ENCODE measurements around the gene WIZ. TPM values are rescaled to one million over a fixed set of nuclear protein-coding genes. Genes with fewer than 3 reads are reported as not detected.
"Not testable (repeated sequence)": the region's sequence is repeated elsewhere in the genome, so short reads cannot be mapped to it uniquely, and the experiment has no call there.

Gene WIZ
- polyA plus RNA-seq, 1 experiment = 5.8 TPM

GRCh38 chr19:15397236-15397635 is 52.5 kb downstream of the WIZ start:
- H3K27me3 ChIP-seq (ENCODE audit: control insufficient read depth, insufficient read depth, low read length) = no peaks in the 10 kb centered on the region
- no peak overlapping the region for H3K4me3 ChIP-seq (ENCODE audit: low read depth, low read length)
- ChIA-PET POLR2A (no interaction called here), CTCF (interaction anchor here (1.2 kb wide), 1 partner anchor 22 kb away, joined by 3 read pairs; the partner anchor contains the start of gene AKAP8L)
- no peak for TF ChIP-seq CTCF (IDR thresholded peaks at IDR 0.05; ENCODE audit: low read depth, low read length)
- H3K9me3 ChIP-seq (ENCODE audit: control insufficient read depth, insufficient read depth, low read length) = no peaks in the 10 kb centered on the region; the same call in 1 of the 2 replicates
- no peak for DNase-seq (ENCODE audit: low read depth, low spot score)
- no peak overlapping the region for H3K27ac ChIP-seq (ENCODE audit: low read depth, low read length)

- no peaks in the 10 kb centered on the region for H3K27me3 ChIP-seq (ENCODE audit: control insufficient read depth, insufficient read depth, low read length)
- H3K4me3 ChIP-seq (ENCODE audit: low read depth, low read length) = no peak overlapping the region
- ChIA-PET POLR2A (no interaction called here), CTCF (no interaction called here)
- TF ChIP-seq CTCF (IDR thresholded peaks at IDR 0.05; ENCODE audit: low read depth, low read length) = no peak
- H3K27ac ChIP-seq (ENCODE audit: low read depth, low read length) = no peak overlapping the region
- no peak for DNase-seq (ENCODE audit: low read depth, low spot score)
- no peaks in the 10 kb centered on the region; the same call in 1 of the 2 replicates for H3K9me3 ChIP-seq (ENCODE audit: control insufficient read depth, insufficient read depth, low read length)
These were observed 53.3 kb downstream of the WIZ start for GRCh38 chr19:15396436-15396835.

GRCh38 chr19:15395251-15395650 is 54.5 kb downstream of the WIZ start:
- POLR2A ChIA-PET; CTCF ChIA-PET; H3K4me3 ChIP-seq (ENCODE audit: low read depth, low read length); H3K9me3 ChIP-seq (ENCODE audit: control insufficient read depth, insufficient read depth, low read length); H3K27ac ChIP-seq (ENCODE audit: low read depth, low read length); H3K27me3 ChIP-seq (ENCODE audit: control insufficient read depth, insufficient read depth, low read length); DNase-seq (ENCODE audit: low read depth, low spot score): not testable (repeated sequence)

- ChIA-PET POLR2A (interaction anchor here (0.7 to 1.0 kb wide), 3 partner anchors 15 to 42 kb away, joined by 3 to 4 read pairs (median 3); partner anchors contain the start of gene AKAP8), CTCF (interaction anchor here (0.6 kb wide), 1 partner anchor 16 kb away, joined by 4 read pairs; no protein-coding TSS in a partner anchor)
- H3K9me3 ChIP-seq (ENCODE audit: control insufficient read depth, insufficient read depth, low read length) = no peaks in the 10 kb centered on the region
- H3K27ac ChIP-seq (ENCODE audit: low read depth, low read length) = no peak overlapping the region
- no peak for DNase-seq (ENCODE audit: low read depth, low spot score)
- TF ChIP-seq CTCF (IDR thresholded peaks at IDR 0.05; ENCODE audit: low read depth, low read length) = no peak
- H3K27me3 ChIP-seq (ENCODE audit: control insufficient read depth, insufficient read depth, low read length) = no peaks in the 10 kb centered on the region
- H3K4me3 ChIP-seq (ENCODE audit: low read depth, low read length) = no peak overlapping the region
These were observed 55.3 kb downstream of the WIZ start for GRCh38 chr19:15394426-15394825.

GRCh38 chr19:15393963-15394362 is 55.8 kb downstream of the WIZ start:
- no peak overlapping the region for H3K27ac ChIP-seq (ENCODE audit: low read depth, low read length)
- CTCF ChIA-PET = interaction anchor here (0.6 kb wide), 1 partner anchor 16 kb away, joined by 4 read pairs; no protein-coding TSS in a partner anchor
- DNase-seq (ENCODE audit: low read depth, low spot score) = no peak
- no peaks in the 10 kb centered on the region for H3K27me3 ChIP-seq (ENCODE audit: control insufficient read depth, insufficient read depth, low read length)
- TF ChIP-seq CTCF (IDR thresholded peaks at IDR 0.05; ENCODE audit: low read depth, low read length) = no peak
- H3K4me3 ChIP-seq (ENCODE audit: low read depth, low read length) = no peak overlapping the region
- POLR2A ChIA-PET = interaction anchor here (0.7 to 1.0 kb wide), 4 partner anchors 15 to 889 kb away, joined by 3 to 4 read pairs (median 4); partner anchors contain the start of gene AKAP8
- H3K9me3 ChIP-seq (ENCODE audit: control insufficient read depth, insufficient read depth, low read length) = no peaks in the 10 kb centered on the region

All from AG04450 (cell line).